GM21515 (cell line): ENCODE measurements around the gene SMAD4.
"Not testable (repeated sequence)": the region's sequence is repeated elsewhere in the genome, so short reads cannot be mapped to it uniquely, and the experiment has no call there.

ENCODE experiments used
- ATAC-seq: cut with Tn5 transposase; IDR thresholded peaks from one replicate; pipeline ENCODE4 v1.9.1; 2021; ENCODE audit not compliant: unreplicated experiment

The SMAD4 gene

GRCh38 chr18:51029694-51030536, at the start of gene SMAD4:
Gene SMAD4, plus strand, starts transcription at chr18:51030213. Its CDS starts 16,834 bp downstream, at chr18:51047047.
- ATAC-seq = peak; percentile 76

GRCh38 chr18:50981381-50981780, 48.6 kb upstream of the SMAD4 start:
- no peak for ATAC-seq

DNA sequence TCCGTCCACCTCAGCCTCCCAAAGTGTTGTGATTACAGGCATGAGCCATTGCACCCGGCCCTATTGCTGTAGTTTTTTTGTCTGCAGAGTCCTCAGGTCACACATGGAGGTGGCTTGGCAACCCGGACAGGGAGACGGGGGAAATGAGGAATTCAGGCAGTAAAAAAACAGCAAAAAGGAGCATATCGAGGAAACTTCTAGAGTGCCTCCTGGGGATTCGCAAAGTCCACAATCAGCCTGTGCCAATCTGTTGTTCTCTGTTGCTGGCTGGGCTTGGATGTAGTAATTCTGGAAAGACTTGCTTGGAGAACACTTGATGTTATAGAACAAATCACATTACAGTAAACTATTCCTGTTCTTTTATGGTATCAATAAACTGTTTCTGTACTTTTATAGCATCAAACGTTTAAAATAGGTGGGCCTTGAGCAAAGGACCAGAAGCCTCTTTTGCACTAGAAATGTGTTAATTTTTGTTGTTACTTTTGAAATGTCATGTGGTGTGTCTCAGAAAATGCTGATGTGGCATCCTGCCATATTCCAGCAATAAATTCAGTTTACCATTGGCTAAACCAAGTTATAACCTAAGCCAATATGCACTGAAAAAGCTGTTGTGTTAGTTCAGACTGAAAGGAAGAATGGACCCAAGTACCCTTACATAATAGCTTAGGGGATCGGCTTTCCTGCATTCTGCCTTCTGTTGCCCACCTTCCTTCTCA, 47.8 kb upstream of the SMAD4 start:
- ATAC-seq = no peak

GRCh38 chr18:50982802-50983179, 47.2 kb upstream of the SMAD4 start:
- ATAC-seq = no peak

DNA sequence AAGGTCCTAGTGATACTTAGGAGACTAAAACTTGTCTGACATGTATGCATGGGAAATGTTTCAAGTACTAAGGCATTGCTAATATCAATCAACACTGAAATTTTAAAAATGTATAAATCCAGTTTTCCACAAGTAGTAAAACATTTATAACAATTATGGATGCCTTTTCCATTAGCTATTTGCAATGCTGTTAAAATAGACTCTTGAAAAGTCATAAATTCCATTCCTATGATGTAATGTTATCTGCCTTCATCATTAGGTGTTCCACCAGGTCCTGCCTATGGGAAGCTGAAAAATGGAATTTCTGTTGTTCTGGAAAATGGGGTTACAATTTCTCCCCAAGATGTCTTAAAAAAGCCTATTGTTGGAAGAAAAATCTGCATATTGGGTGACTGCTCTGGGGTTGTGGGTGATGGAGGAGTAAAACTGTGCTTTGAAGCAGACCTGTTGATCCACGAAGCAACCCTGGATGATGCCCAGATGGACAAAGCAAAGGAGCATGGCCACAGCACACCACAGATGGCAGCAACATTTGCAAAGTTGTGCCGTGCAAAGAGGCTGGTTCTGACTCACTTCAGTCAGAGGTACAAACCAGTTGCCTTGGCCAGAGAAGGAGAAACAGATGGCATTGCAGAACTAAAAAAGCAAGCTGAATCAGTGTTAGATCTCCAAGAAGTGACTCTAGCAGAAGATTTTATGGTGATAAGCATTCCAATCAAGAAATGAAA, 43.5 kb upstream of the SMAD4 start:
- ATAC-seq = no peak

- no peak for ATAC-seq
These were observed 42.8 kb upstream of the SMAD4 start for GRCh38 chr18:50987261-50987660.

GRCh38 chr18:50989711-50990110, 40.3 kb upstream of the SMAD4 start:
- no peak for ATAC-seq

- no peak for ATAC-seq
These were observed 37.7 kb upstream of the SMAD4 start for GRCh38 chr18:50992351-50992762.

DNA sequence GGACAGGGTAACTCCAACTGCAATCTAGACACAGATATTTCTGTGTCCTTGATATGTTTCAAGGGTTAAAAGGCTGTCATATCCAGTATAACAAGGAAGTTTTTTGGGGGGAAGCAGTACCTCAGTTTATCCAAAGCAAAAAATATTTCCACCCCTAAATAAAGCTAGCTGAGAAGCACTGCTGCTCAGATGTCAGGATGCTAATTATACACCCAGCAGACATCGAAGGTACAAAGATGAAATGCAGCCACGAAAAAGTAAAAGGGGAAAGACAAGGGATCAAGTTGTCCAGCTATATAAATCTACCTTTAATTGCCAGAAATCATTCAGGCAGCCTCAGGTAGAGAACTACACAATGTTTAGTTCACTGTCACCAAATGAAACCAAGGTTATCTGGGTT, 36.0 kb upstream of the SMAD4 start:
- no peak for ATAC-seq

GRCh38 chr18:51003174-51003573, 26.8 kb upstream of the SMAD4 start:
- ATAC-seq = not testable (repeated sequence)

- no peak for ATAC-seq
These were observed 23.8 kb upstream of the SMAD4 start for GRCh38 chr18:51006061-51006818.

- ATAC-seq = no peak
These were observed 22.8 kb upstream of the SMAD4 start for GRCh38 chr18:51006948-51007789.

DNA sequence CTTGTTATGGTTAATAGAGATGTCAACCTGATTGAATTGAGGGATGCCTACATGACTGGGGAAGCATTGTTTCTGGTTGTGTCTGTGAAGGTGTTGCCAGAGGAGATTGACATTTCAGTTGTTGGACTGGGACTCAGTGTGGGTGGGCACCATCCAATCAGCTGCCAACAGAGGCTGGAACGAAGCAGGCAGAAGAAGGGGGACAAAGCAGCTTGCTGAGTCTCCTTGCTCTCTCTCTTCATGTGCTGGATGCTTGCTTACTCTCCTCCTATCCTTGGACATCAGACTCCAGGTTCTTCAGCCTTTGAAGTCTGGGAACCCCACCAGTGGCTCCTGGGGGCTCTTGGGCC, 22.2 kb upstream of the SMAD4 start:
- ATAC-seq = no peak

DNA sequence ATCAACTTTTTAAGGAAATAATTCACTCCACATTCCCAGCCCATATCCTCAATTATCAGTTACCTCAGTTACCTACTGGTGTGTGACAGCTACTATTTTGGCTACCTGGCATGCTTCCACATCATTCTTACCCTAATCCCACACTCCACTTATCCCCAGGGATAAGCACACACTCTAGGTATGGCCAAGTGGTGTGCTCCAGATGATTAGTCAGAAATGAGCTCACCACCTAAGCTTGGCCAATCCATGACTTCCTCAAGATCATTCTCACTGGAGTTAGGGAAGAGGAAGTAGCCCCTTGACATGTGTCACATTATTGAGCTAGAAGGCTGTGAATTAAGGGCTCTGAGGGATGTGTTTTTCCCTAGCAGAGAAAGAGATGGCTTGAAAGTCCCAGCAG, 20.9 kb upstream of the SMAD4 start:
- no peak for ATAC-seq

GRCh38 chr18:51010218-51010617, 19.8 kb upstream of the SMAD4 start:
- no peak for ATAC-seq

DNA sequence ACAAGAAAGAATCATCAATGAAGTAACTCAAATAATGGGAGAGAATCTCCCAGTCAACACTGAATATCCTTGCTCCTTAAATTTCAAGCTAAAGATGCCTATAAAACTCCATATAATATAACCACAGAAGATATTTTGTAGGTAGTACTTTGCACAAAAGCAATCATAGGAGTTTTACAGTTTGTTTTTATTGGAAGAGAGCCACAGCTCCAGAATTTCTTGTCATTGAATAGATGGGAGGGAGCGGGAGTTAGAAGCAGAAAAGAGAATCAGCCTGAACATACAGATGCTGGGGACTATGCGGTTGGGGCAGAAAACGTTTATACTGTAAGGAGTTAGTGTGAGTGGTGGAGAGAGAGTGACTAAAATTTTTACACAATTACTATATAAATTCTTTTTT, 18.3 kb upstream of the SMAD4 start:
- no peak for ATAC-seq

GRCh38 chr18:51012441-51012840, 17.6 kb upstream of the SMAD4 start:
- no peak for ATAC-seq

- no peak for ATAC-seq
These were observed 16.8 kb upstream of the SMAD4 start for GRCh38 chr18:51013259-51013658.

DNA sequence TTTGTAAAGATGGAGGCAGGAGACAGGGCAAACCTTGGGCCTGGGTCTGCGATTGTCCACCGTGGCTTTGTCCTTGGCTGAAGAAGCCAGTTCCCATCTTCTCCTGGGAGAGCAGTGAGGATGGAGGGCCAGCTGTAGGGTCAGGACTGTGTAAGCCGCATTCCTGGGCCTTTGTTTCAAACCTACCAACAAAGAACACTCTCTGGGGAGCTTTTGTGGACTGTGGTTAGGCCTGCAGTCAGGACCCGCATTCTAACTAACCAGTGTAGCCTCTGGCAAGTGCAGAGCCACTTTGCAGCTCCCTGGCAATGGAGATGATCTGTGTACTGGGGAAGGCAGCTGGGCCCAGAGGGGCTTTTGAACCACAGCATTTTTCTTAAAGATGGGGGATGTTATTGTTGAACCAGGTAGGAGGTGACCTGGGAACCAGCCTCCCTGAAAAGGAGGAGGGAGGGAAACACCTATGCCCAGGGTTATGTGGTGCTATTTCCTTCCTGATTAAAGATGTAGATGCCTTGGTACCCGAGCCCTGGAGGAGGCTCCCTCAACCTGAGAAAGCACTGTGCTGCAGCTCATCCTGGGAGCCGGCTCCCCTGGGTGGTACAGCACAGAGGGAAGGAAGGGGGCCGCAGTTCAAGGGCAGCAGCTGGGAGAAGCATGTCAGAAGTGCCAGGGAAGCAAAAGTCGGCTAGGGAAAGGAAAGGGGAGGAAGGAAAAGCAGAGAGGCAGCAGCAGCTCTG, 12.7 kb upstream of the SMAD4 start:
- no peak for ATAC-seq
